Measurements from ENCODE around the gene MRPL22.
A peak's percentile ranks its signal among the peaks of the same experiment; 100 is the strongest.
"Not testable (repeated sequence)": the region's sequence is repeated elsewhere in the genome, so short reads cannot be mapped to it uniquely, and the experiment has no call there.

MRPL22 gene

GRCh38 chr5:154967421-154968024, 26.6 kb downstream of the MRPL22 start:
- Histone ChIP-seq H3K27ac (ENCODE audit: low read length) (no peak overlapping the region), H3K36me3 (ENCODE audit: control insufficient read depth, insufficient read depth, low read length) (no peaks in the 10 kb centered on the region), H3K27me3 (ENCODE audit: control insufficient read depth, insufficient read depth, low read length) (no peaks in the 10 kb centered on the region; the same call in 1 of the 2 replicates), H3K4me1 (ENCODE audit: control insufficient read depth, insufficient read depth, low read length) (no peaks in the 10 kb centered on the region), H3K4me3 (ENCODE audit: low read length) (no peak overlapping the region), H3K9me3 (ENCODE audit: control insufficient read depth, insufficient read depth, low read length) (no peaks in the 10 kb centered on the region)
- peak; percentile 2 for DNase-seq (ENCODE audit: low read depth, low spot score)
- WGBS (ENCODE audit: insufficient coverage, insufficient read length), result no CpG with 5 or more reads among the region's 5 CpGs

GRCh38 chr5:154968953-154969352, 28.1 kb downstream of the MRPL22 start:
- Histone ChIP-seq H3K9me3 (ENCODE audit: control insufficient read depth, insufficient read depth, low read length) (no peaks in the 10 kb centered on the region), H3K4me1 (ENCODE audit: control insufficient read depth, insufficient read depth, low read length) (no peaks in the 10 kb centered on the region), H3K36me3 (ENCODE audit: control insufficient read depth, insufficient read depth, low read length) (no peaks in the 10 kb centered on the region), H3K27me3 (ENCODE audit: control insufficient read depth, insufficient read depth, low read length) (no peaks in the 10 kb centered on the region; the same call in 1 of the 2 replicates), H3K4me3 (ENCODE audit: low read length) (no peak overlapping the region), H3K27ac (ENCODE audit: low read length) (no peak overlapping the region)
- no peak for DNase-seq (ENCODE audit: low read depth, low spot score)
- WGBS (ENCODE audit: insufficient coverage, insufficient read length), result no CpG with 5 or more reads among the region's 5 CpGs

GRCh38 chr5:154970759-154971158, 29.9 kb downstream of the MRPL22 start:
- H3K9me3 ChIP-seq (ENCODE audit: control insufficient read depth, insufficient read depth, low read length), result no peaks in the 10 kb centered on the region
- no peak overlapping the region for H3K27ac ChIP-seq (ENCODE audit: low read length)

GRCh38 chr5:154971501-154971900, 30.6 kb downstream of the MRPL22 start:
- no peak overlapping the region for H3K4me3 ChIP-seq (ENCODE audit: low read length)
- H3K9me3 ChIP-seq (ENCODE audit: control insufficient read depth, insufficient read depth, low read length), result no peaks in the 10 kb centered on the region
- no peaks in the 10 kb centered on the region; the same call in 1 of the 2 replicates for H3K27me3 ChIP-seq (ENCODE audit: control insufficient read depth, insufficient read depth, low read length)
- DNase-seq (ENCODE audit: low read depth, low spot score), result no peak
- H3K4me1 ChIP-seq (ENCODE audit: control insufficient read depth, insufficient read depth, low read length), result no peaks in the 10 kb centered on the region
- no CpG with 5 or more reads among the region's 2 CpGs for WGBS (ENCODE audit: insufficient coverage, insufficient read length)
- H3K36me3 ChIP-seq (ENCODE audit: control insufficient read depth, insufficient read depth, low read length), result no peaks in the 10 kb centered on the region
- H3K27ac ChIP-seq (ENCODE audit: low read length), result no peak overlapping the region

More at GRCh38 chr5:154970759-154971158, 29.9 kb downstream of the MRPL22 start:
- Histone ChIP-seq H3K4me1 (ENCODE audit: control insufficient read depth, insufficient read depth, low read length) (no peaks in the 10 kb centered on the region), H3K4me3 (ENCODE audit: low read length) (no peak overlapping the region), H3K27me3 (ENCODE audit: control insufficient read depth, insufficient read depth, low read length) (no peaks in the 10 kb centered on the region; the same call in 1 of the 2 replicates), H3K36me3 (ENCODE audit: control insufficient read depth, insufficient read depth, low read length) (no peaks in the 10 kb centered on the region)
- no peak for DNase-seq (ENCODE audit: low read depth, low spot score)

GRCh38 chr5:154972476-154973080, 31.7 kb downstream of the MRPL22 start:
- H3K36me3 ChIP-seq (ENCODE audit: control insufficient read depth, insufficient read depth, low read length), result no peaks in the 10 kb centered on the region
- no peak overlapping the region for H3K27ac ChIP-seq (ENCODE audit: low read length)
- H3K27me3 ChIP-seq (ENCODE audit: control insufficient read depth, insufficient read depth, low read length), result no peaks in the 10 kb centered on the region; the same call in 1 of the 2 replicates
- WGBS (ENCODE audit: insufficient coverage, insufficient read length), result no CpG with 5 or more reads among the region's 2 CpGs
- peak; percentile 5 for DNase-seq (ENCODE audit: low read depth, low spot score)
- no peaks in the 10 kb centered on the region for H3K4me1 ChIP-seq (ENCODE audit: control insufficient read depth, insufficient read depth, low read length)
- no peak overlapping the region for H3K4me3 ChIP-seq (ENCODE audit: low read length)
- H3K9me3 ChIP-seq (ENCODE audit: control insufficient read depth, insufficient read depth, low read length), result no peaks in the 10 kb centered on the region

- H3K4me1 ChIP-seq (ENCODE audit: control insufficient read depth, insufficient read depth, low read length); H3K4me3 ChIP-seq (ENCODE audit: low read length); H3K27ac ChIP-seq (ENCODE audit: low read length); H3K36me3 ChIP-seq (ENCODE audit: control insufficient read depth, insufficient read depth, low read length); DNase-seq (ENCODE audit: low read depth, low spot score); H3K27me3 ChIP-seq (ENCODE audit: control insufficient read depth, insufficient read depth, low read length); H3K9me3 ChIP-seq (ENCODE audit: control insufficient read depth, insufficient read depth, low read length): not testable (repeated sequence)
- WGBS (ENCODE audit: insufficient coverage, insufficient read length), result no CpG with 5 or more reads among the region's 9 CpGs
Measured at GRCh38 chr5:154976082-154976481, 35.2 kb downstream of the MRPL22 start.

GRCh38 chr5:154977409-154977808, 36.5 kb downstream of the MRPL22 start:
- Histone ChIP-seq H3K4me1 (ENCODE audit: control insufficient read depth, insufficient read depth, low read length) (no peaks in the 10 kb centered on the region), H3K27ac (ENCODE audit: low read length) (no peak overlapping the region), H3K36me3 (ENCODE audit: control insufficient read depth, insufficient read depth, low read length) (no peaks in the 10 kb centered on the region), H3K4me3 (ENCODE audit: low read length) (no peak overlapping the region), H3K27me3 (ENCODE audit: control insufficient read depth, insufficient read depth, low read length) (no peaks in the 10 kb centered on the region), H3K9me3 (ENCODE audit: control insufficient read depth, insufficient read depth, low read length) (no peaks in the 10 kb centered on the region)
- WGBS (ENCODE audit: insufficient coverage, insufficient read length), result no CpG with 5 or more reads among the region's 1 CpG
- no peak for DNase-seq (ENCODE audit: low read depth, low spot score)

- H3K27me3 ChIP-seq (ENCODE audit: control insufficient read depth, insufficient read depth, low read length); H3K9me3 ChIP-seq (ENCODE audit: control insufficient read depth, insufficient read depth, low read length); H3K4me1 ChIP-seq (ENCODE audit: control insufficient read depth, insufficient read depth, low read length); H3K27ac ChIP-seq (ENCODE audit: low read length); H3K4me3 ChIP-seq (ENCODE audit: low read length); DNase-seq (ENCODE audit: low read depth, low spot score); H3K36me3 ChIP-seq (ENCODE audit: control insufficient read depth, insufficient read depth, low read length): not testable (repeated sequence)
- no CpG with 5 or more reads among the region's 2 CpGs for WGBS (ENCODE audit: insufficient coverage, insufficient read length)
Measured at GRCh38 chr5:154978294-154978693, 37.4 kb downstream of the MRPL22 start.

- H3K27me3 ChIP-seq (ENCODE audit: control insufficient read depth, insufficient read depth, low read length), result no peaks in the 10 kb centered on the region
- no peak overlapping the region for H3K4me3 ChIP-seq (ENCODE audit: low read length)
- H3K27ac ChIP-seq (ENCODE audit: low read length), result no peak overlapping the region
- no peaks in the 10 kb centered on the region for H3K4me1 ChIP-seq (ENCODE audit: control insufficient read depth, insufficient read depth, low read length)
- WGBS (ENCODE audit: insufficient coverage, insufficient read length), result no CpG with 5 or more reads among the region's 8 CpGs
- no peaks in the 10 kb centered on the region for H3K9me3 ChIP-seq (ENCODE audit: control insufficient read depth, insufficient read depth, low read length)
- H3K36me3 ChIP-seq (ENCODE audit: control insufficient read depth, insufficient read depth, low read length), result no peaks in the 10 kb centered on the region
- no peak for DNase-seq (ENCODE audit: low read depth, low spot score)
Measured at GRCh38 chr5:154984946-154985516, 44.2 kb downstream of the MRPL22 start.

- no peaks in the 10 kb centered on the region for H3K9me3 ChIP-seq (ENCODE audit: control insufficient read depth, insufficient read depth, low read length)
- no peaks in the 10 kb centered on the region for H3K4me1 ChIP-seq (ENCODE audit: control insufficient read depth, insufficient read depth, low read length)
- WGBS (ENCODE audit: insufficient coverage, insufficient read length), result no CpG with 5 or more reads among the region's 4 CpGs
- H3K4me3 ChIP-seq (ENCODE audit: low read length), result no peak overlapping the region
- H3K27ac ChIP-seq (ENCODE audit: low read length), result no peak overlapping the region
- no peak for DNase-seq (ENCODE audit: low read depth, low spot score)
- H3K36me3 ChIP-seq (ENCODE audit: control insufficient read depth, insufficient read depth, low read length), result no peaks in the 10 kb centered on the region
- H3K27me3 ChIP-seq (ENCODE audit: control insufficient read depth, insufficient read depth, low read length), result no peaks in the 10 kb centered on the region
Measured at GRCh38 chr5:154986151-154986550, 45.3 kb downstream of the MRPL22 start.

- Histone ChIP-seq H3K36me3 (ENCODE audit: control insufficient read depth, insufficient read depth, low read length) (no peaks in the 10 kb centered on the region), H3K4me1 (ENCODE audit: control insufficient read depth, insufficient read depth, low read length) (no peaks in the 10 kb centered on the region), H3K4me3 (ENCODE audit: low read length) (no peak overlapping the region), H3K27ac (ENCODE audit: low read length) (no peak overlapping the region), H3K9me3 (ENCODE audit: control insufficient read depth, insufficient read depth, low read length) (no peaks in the 10 kb centered on the region), H3K27me3 (ENCODE audit: control insufficient read depth, insufficient read depth, low read length) (no peaks in the 10 kb centered on the region)
- no CpG with 5 or more reads among the region's 2 CpGs for WGBS (ENCODE audit: insufficient coverage, insufficient read length)
- no peak for DNase-seq (ENCODE audit: low read depth, low spot score)
Measured at GRCh38 chr5:154989626-154990025, 48.8 kb downstream of the MRPL22 start.

Data from iPS DF 6.9 (cell line).